ENCODE data around the gene TMEM106C.
A peak's percentile ranks its signal among the peaks of the same experiment; 100 is the strongest.

The TMEM106C gene

DNA sequence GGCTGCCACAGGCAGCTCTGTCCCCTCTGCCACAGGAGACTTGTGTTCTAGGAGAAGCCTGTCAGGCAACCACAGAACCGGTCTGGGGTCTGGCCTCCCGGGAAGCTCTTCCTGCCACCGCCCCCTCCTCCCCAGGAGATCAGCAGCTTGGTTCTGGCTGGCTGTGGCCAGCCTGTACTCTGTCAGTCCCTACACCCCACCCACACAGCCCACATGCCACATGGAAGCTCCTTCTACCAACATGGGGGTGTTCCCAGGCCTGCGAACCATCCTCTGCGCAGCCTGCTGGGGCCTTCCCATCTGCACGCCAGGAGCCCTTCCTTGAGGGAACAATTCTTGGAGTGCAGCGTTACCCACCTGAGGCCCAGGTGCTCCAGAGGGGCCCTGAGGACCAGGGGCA is 16.8 kb downstream of the TMEM106C start:
- no peak for DNase-seq

DNA sequence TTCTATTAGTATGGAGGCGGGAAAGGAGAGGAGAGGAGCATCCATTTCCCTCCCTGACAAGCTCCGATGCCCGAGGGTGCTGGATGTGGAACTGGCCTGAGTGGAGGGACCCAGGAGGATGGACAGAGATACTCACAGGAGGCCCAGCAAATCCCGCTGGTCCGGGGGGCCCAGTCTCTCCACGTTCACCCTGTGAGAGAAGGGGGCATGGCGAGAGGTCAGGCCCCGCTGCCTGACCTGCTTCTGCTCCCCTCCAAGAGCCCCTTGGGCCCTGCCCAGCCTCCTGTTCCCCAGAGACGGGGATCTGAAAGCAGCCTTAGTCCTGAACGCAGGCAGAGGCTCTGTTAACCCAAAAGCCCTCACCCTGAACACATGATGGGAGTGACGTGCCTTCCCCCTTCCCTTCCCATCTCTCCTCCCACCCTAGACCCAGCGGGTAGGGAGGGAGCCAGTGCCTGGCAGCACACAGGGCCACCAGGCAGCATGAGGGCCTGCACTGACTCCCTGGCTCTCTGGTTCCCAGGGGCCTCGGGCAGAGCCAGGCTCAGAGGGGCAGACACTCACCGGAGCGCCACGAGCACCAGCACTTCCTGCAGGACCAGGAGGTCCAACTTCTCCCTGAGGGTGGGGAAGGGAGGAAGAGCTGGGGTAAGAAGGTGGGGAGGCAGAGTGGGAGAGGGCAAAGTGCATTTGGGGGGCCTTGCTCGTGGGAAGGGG is 17.5 kb downstream of the TMEM106C start:
- DNase-seq = no peak

GRCh38 chr12:47981496-47982260 is 18.3 kb downstream of the TMEM106C start:
- no peak for DNase-seq

- no peak for DNase-seq
Observed at GRCh38 chr12:47982311-47982710, 18.9 kb downstream of the TMEM106C start.

DNA sequence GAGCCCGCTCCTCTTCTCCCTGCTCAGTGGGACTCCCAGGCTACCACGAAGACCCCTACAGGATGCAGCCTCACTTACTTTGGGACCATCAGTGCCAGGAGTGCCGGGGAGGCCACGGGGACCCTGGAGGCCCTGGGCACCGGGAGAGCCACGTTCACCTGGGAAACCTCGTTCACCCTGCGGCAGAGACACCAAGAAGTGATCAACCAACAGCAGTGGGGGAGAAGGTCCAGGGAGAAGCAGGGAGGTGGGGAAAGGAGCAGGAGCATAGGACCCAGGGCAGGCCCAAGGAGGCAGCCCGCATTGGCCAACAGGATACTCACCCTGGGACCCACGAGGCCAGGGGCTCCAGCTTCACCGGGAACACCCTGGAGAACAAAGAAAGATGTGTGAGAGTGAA is 19.4 kb downstream of the TMEM106C start:
- DNase-seq = no peak

GRCh38 chr12:47983541-47984115 is 20.2 kb downstream of the TMEM106C start:
- DNase-seq = no peak

- no peak for DNase-seq
Observed at GRCh38 chr12:47984331-47984801, 21.0 kb downstream of the TMEM106C start.

DNA sequence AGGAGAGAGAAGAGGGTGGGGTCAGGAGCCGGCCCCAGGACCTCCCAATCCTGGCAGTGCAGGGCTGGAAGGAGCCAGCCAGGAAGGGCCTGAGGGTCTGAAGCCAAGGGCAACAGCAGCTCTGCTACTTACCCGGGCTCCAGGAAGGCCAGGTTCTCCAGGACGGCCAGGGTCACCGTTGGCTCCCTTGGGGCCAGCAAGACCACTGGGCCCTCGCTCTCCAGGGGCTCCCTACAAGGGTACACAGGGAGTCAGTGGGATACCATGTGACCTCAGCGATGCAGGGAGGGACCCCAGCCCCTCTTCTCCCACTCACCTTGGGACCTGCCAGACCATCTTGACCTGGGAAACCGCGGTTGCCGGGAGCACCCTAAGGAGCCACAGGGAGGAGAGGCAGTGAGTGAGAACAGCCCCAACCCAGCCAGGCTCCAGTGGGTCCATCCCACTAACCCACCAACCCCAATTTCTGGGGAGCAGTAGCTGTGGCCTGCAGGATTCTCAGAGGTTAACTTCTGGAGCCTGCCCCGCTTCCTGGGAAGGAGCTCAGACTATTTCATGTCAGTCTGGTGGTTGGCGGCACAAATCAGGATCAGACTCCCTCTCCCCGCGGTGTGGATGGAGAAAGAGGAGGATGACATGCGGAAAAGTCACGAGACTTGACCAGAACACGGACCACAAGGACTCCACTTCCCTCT is 22.3 kb downstream of the TMEM106C start:
- no peak for DNase-seq

DNA sequence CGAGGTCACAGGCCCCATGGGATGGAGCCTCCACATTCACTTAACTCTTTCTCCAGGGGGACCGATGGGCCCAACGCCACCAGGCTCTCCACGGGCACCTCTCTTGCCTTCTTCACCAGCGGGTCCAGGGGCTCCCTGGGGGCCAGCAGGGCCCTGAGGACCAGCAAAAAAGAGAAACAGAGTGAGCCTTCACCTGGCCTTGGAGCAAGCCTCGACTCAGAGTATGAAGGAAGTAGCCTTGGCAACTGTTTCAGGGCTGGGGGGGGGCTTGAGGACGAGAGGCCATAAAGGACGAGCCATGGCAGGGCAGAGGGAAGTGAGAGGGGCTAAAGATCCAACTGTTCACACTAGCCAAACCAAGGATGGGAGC is 22.9 kb downstream of the TMEM106C start:
- no peak for DNase-seq

- DNase-seq = no peak
Observed at GRCh38 chr12:47986832-47987231, 23.4 kb downstream of the TMEM106C start.

GRCh38 chr12:47987411-47988072 is 24.1 kb downstream of the TMEM106C start:
- no peak for DNase-seq

GRCh38 chr12:47988073-47989022 is 25.0 kb downstream of the TMEM106C start:
- no peak for DNase-seq

DNA sequence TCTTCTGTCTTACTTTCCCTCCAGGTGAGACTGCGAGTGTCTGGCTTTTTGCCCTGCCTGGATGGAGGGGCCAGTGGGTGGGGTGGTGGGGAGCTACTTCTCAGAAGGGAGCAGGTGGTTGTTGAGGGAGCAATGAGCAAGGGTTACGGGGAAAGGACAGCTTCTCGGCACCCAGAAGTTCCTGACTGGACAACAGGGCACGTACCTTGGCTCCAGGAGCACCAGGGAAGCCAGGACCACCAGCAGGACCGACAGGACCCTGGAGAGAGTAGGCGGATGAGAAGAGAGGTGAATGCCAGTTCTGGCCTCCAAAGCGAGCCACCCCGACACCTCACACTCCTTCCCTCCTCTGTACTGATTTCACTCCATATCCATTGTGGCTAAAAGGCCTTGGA is 25.6 kb downstream of the TMEM106C start:
- no peak for DNase-seq

DNA sequence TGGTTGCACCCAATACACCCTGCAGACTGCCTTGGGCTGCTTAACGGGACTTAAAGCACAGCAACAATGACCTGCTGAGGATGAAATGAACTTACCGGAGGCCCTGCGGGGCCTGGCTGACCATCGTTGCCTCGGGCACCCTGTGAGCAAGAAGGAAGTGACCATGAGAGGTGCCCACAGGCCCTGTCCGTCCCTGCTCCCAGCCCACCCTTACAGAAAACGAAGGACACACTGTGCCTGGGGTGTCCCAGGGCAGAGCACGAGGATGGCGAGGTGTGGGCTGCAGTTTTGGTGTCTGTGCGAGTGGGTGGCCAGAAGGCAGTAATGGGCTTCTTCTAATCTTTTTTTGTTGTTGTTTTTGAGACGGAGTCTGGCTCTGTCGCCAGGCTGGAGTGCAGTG is 26.3 kb downstream of the TMEM106C start:
- DNase-seq = no peak

GRCh38 chr12:47990351-47991105 is 27.1 kb downstream of the TMEM106C start:
- DNase-seq = peak; percentile 56 to 66

GRCh38 chr12:47991106-47992061 is 28.0 kb downstream of the TMEM106C start:
- DNase-seq = no peak

- no peak for DNase-seq
Observed at GRCh38 chr12:47992776-47993175, 29.4 kb downstream of the TMEM106C start.

- no peak for DNase-seq
Observed at GRCh38 chr12:47993491-47993890, 30.1 kb downstream of the TMEM106C start.

- no peak for DNase-seq
Observed at GRCh38 chr12:47995981-47996401, 32.6 kb downstream of the TMEM106C start.

DNA sequence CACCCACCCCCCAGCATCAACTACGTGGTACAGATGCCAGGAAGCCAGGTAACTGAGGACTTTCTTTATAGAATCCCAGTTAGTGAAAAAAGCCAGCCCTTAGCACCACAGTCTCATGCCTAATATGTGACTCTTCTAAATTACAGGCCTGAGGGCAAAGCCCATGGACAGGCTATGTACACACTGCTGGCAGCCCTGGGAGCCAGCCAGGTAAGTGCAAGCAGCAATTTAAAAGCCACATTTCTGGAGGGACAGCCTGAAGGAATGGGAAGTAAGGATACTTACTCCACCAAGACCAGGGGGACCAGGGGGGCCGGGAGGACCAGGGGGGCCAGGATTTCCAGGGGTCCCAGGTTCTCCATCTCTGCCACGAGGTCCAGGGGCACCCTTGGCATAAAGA is 33.9 kb downstream of the TMEM106C start:
- no peak for DNase-seq

Measured in CD4-positive, alpha-beta T cell treated with Interferon alpha-2 for 1 hour (primary cell).